ENCODE results near the gene EMILIN2. TPM values are rescaled to one million over a fixed set of nuclear protein-coding genes. Genes with fewer than 3 reads are reported as not detected.

EMILIN2 gene
- total RNA-seq, 2 experiments from 2014 or later: 17.3 to 19.4 TPM

GRCh38 chr18:2897448-2898185 lies 50.8 kb downstream of the EMILIN2 start:
- no peak overlapping the region for H3K27ac Mint-ChIP-seq
- ChIA-PET POLR2A (interaction anchor here (0.6 to 1.9 kb wide), 2 partner anchors 14 to 494 kb away, joined by 3 to 5 read pairs; no protein-coding TSS in a partner anchor), CTCF (no interaction called here)
- no peaks in the 10 kb centered on the region for H3K9me3 Mint-ChIP-seq
- TF ChIP-seq CTCF (IDR thresholded peaks at IDR 0.05): no peak
- no peaks in the 10 kb centered on the region for H3K36me3 Mint-ChIP-seq (ENCODE audit: low read depth)
- DNase-seq (no peak), ATAC-seq (no peak)
- no peak overlapping the region for H3K4me3 Mint-ChIP-seq
- H3K4me1 Mint-ChIP-seq (ENCODE audit: low read depth): peaks cover 8% of the 10 kb centered on the region
- H3K27me3 Mint-ChIP-seq: no peaks in the 10 kb centered on the region
- intact Hi-C loops (cut with micrococcal nuclease): no loop called here

GRCh38 chr18:2898186-2898640 lies 51.4 kb downstream of the EMILIN2 start:
- POLR2A ChIA-PET: interaction anchor here (1.9 to 2.1 kb wide), 2 partner anchors 14 to 15 kb away, joined by 5 to 8 read pairs; no protein-coding TSS in a partner anchor
- Mint-ChIP-seq H3K4me1 (ENCODE audit: low read depth) (peaks cover 5% of the 10 kb centered on the region), H3K36me3 (ENCODE audit: low read depth) (no peaks in the 10 kb centered on the region), H3K4me3 (no peak overlapping the region), H3K27ac (no peak overlapping the region), H3K9me3 (no peaks in the 10 kb centered on the region), H3K27me3 (no peaks in the 10 kb centered on the region)
- no peak for DNase-seq
- CTCF ChIA-PET: interaction anchor here (1.3 kb wide), 1 partner anchor 231 kb away, joined by 5 read pairs; no protein-coding TSS in a partner anchor
- no peak for TF ChIP-seq CTCF (IDR thresholded peaks at IDR 0.05)
- no peak for ATAC-seq
- intact Hi-C loops (cut with micrococcal nuclease): no loop called here

- no peaks in the 10 kb centered on the region for H3K9me3 Mint-ChIP-seq
- DNase-seq (no peak), ATAC-seq (no peak)
- intact Hi-C loops (cut with micrococcal nuclease): loop anchor here (10.0 kb wide), 1 partner anchor 86 kb away; no protein-coding TSS in a partner anchor
- no peaks in the 10 kb centered on the region for H3K36me3 Mint-ChIP-seq (ENCODE audit: low read depth)
- no peak overlapping the region for H3K4me3 Mint-ChIP-seq
- peaks cover 9% of the 10 kb centered on the region for H3K4me1 Mint-ChIP-seq (ENCODE audit: low read depth)
- no peaks in the 10 kb centered on the region for H3K27me3 Mint-ChIP-seq
- no peak overlapping the region for H3K27ac Mint-ChIP-seq
- POLR2A ChIA-PET: interaction anchor here (1.2 to 1.3 kb wide), 2 partner anchors 8 to 9 kb away, joined by 3 read pairs; no protein-coding TSS in a partner anchor
- CTCF ChIA-PET: interaction anchor here (0.6 to 1.8 kb wide), 2 partner anchors 8 to 12 kb away, joined by 3 to 5 read pairs; no protein-coding TSS in a partner anchor
- no peak for TF ChIP-seq CTCF (IDR thresholded peaks at IDR 0.05)
Observed at GRCh38 chr18:2900684-2901422, 54.0 kb downstream of the EMILIN2 start.

- intact Hi-C loops (cut with micrococcal nuclease): loop anchor here (10.0 kb wide), 1 partner anchor 87 kb away; no protein-coding TSS in a partner anchor
- TF ChIP-seq CTCF (IDR thresholded peaks at IDR 0.05): no peak
- peaks cover 10% of the 10 kb centered on the region for H3K4me1 Mint-ChIP-seq (ENCODE audit: low read depth)
- H3K27me3 Mint-ChIP-seq: no peaks in the 10 kb centered on the region
- DNase-seq (no peak), ATAC-seq (no peak)
- no peak overlapping the region for H3K4me3 Mint-ChIP-seq
- POLR2A ChIA-PET: interaction anchor here (1.3 kb wide), 1 partner anchor 10 kb away, joined by 3 read pairs; no protein-coding TSS in a partner anchor
- no peaks in the 10 kb centered on the region for H3K9me3 Mint-ChIP-seq
- H3K36me3 Mint-ChIP-seq (ENCODE audit: low read depth): no peaks in the 10 kb centered on the region
- no peak overlapping the region for H3K27ac Mint-ChIP-seq
- CTCF ChIA-PET: no interaction called here
Observed at GRCh38 chr18:2901423-2901985, 54.7 kb downstream of the EMILIN2 start.
